Tibial nerve (tissue), 4 donors: ENCODE measurements around the gene CDC42SE2. TPM values are rescaled to one million over a fixed set of nuclear protein-coding genes. Genes with fewer than 3 reads are reported as not detected.
"Not testable (repeated sequence)": the region's sequence is repeated elsewhere in the genome, so short reads cannot be mapped to it uniquely, and the experiment has no call there.

Experiments used
- DNase-seq, 2 donors: peaks; one replicate each; pipeline ENCODE4 v3.0.0-alpha.2; 2019; ENCODE audit warnings: low spot score in 2 of 2
- H3K27ac ChIP-seq, 4 donors: fragments of 200-600 bp; sonication (generic) in 3 of 4; one replicate each; pipeline ENCODE4 v1.5.1; 2017 to 2019; ENCODE audit warnings: mild to moderate bottlenecking in 1 of 4
- H3K27me3 ChIP-seq, 2 donors: fragments of 200-600 bp; sonication (generic) in 1 of 2; one replicate each; pipeline versions ENCODE4 v1.5.1 to v1.6.0; 2017 to 2019
- H3K36me3 ChIP-seq, 3 donors: fragments of 200-600 bp; sonication (generic); one replicate each; pipeline ENCODE4 v1.5.1; 2018 to 2019
- H3K4me1 ChIP-seq, 4 donors: fragments of 200-600 bp; sonication (generic) in 3 of 4; one replicate each; pipeline ENCODE4 v1.5.1; 2017 to 2019
- H3K4me3 ChIP-seq, 4 donors: fragments of 200-600 bp; sonication (generic) in 3 of 4; one replicate each; pipeline ENCODE4 v1.5.1; 2017 to 2019; ENCODE audit warnings: mild to moderate bottlenecking in 1 of 4, moderate library complexity in 1 of 4
- H3K9me3 ChIP-seq, 4 donors: fragments of 200-600 bp; sonication (generic) in 3 of 4; one replicate each; pipeline ENCODE4 v1.5.1; 2017 to 2019
- EP300 ChIP-seq, 2 donors: sonication (generic); formaldehyde crosslinking; IDR thresholded peaks; one replicate each; pipeline ENCODE4 v1.6.1; 2017; ENCODE audit warnings: antibody characterized with exemption in 2 of 2, mild to moderate bottlenecking in 1 of 2
- POLR2A ChIP-seq, 2 donors: fragments of 450-650 bp; IDR thresholded peaks; one replicate each; pipeline ENCODE4 v1.6.1; 2017; ENCODE audit warnings: antibody characterized with exemption in 2 of 2, mild to moderate bottlenecking in 2 of 2, moderate library complexity in 2 of 2
- WGBS, 2 donors: methylation state at CpG; one replicate each; pipeline ENCODE4 v1.1.5; 2018; 5-methylcytosine and 5-hydroxymethylcytosine counted together
- total RNA-seq, 4 donors: library from RNA; depleted of rRNA; stranded (reverse); fragments of >200 nt; gene quantifications; one replicate each; pipeline ENCODE4 v1.1.0, GENCODE V29; 2016
- TF ChIP-seq, protein P1 (sequence below), 5 experiments: fragments of 200-600 bp in 3 of 5; fragments of 450-650 bp in 2 of 5; sonication (generic) in 3 of 5; IDR thresholded peaks; one replicate each; pipeline ENCODE4 v1.5.1; 2016 to 2019; ENCODE audit warnings: antibody characterized with exemption in 5 of 5, mild to moderate bottlenecking in 3 of 5, moderate library complexity in 2 of 5

Gene CDC42SE2
- total RNA-seq, 4 donors from 2014 or later = 23.1 to 31.8 (median 28.0) TPM

DNA sequence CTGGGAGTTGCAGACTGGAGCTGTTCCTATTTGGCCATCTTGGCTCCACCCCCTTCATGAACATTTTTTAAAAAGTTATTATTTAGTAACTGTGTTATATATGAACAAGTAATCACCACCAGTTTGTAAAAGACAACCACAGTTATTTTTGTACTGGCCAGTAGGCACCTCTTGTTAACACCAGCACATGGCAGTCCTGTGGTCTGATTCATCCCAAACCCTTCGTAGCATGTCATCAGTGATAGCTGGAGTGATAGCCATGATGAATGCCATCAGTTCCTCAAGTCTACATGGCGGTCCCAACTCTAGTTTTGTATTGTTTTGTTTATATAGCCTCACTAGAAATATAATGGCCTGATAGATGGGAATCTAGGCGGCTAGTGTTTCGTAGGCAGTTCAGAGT, 74.2 kb downstream of the CDC42SE2 start:
- WGBS, 2 donors = 97 to 98% methylated on average over 4 of the region's 4 CpGs
- DNase-seq = no peak
- Histone ChIP-seq H3K27ac (no peak overlapping the region), H3K4me1 (no peaks in the 10 kb centered on the region), H3K36me3 (peaks cover 0 to 10% (median 0%) of the 10 kb centered on the region in 3 donors), H3K27me3 (no peaks in the 10 kb centered on the region), H3K9me3 (peaks cover 0 to 16% (median 0%) of the 10 kb centered on the region in 4 donors), H3K4me3 (no peak overlapping the region)
- TF ChIP-seq, protein P1, sequence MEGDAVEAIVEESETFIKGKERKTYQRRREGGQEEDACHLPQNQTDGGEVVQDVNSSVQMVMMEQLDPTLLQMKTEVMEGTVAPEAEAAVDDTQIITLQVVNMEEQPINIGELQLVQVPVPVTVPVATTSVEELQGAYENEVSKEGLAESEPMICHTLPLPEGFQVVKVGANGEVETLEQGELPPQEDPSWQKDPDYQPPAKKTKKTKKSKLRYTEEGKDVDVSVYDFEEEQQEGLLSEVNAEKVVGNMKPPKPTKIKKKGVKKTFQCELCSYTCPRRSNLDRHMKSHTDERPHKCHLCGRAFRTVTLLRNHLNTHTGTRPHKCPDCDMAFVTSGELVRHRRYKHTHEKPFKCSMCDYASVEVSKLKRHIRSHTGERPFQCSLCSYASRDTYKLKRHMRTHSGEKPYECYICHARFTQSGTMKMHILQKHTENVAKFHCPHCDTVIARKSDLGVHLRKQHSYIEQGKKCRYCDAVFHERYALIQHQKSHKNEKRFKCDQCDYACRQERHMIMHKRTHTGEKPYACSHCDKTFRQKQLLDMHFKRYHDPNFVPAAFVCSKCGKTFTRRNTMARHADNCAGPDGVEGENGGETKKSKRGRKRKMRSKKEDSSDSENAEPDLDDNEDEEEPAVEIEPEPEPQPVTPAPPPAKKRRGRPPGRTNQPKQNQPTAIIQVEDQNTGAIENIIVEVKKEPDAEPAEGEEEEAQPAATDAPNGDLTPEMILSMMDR (IDR thresholded peaks at IDR 0.05) = no peak
- TF ChIP-seq EP300 (IDR thresholded peaks at IDR 0.05) (no peak), POLR2A (IDR thresholded peaks at IDR 0.05) (no peak)

DNA sequence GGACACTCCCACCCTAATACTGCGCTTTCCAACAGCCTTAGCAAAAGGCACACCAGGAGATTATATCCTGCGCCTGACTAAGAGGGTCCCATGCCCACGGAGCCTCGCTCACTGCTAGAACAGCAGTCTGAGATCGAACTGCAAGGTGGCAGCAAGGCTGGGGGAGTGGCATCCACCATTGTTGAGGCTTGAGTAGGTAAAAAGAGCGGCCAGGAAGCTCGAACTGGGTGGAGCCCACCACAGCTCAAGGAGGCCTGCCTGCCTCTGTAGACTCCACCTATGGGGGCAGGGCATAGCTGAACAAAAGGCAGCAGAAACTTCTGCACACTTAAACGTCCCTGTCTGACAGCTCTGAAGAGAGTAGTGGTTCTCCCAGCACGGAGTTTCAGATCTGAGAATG, 80.4 kb downstream of the CDC42SE2 start:
- 96 to 97% methylated on average over 9 of the region's 9 CpGs for WGBS, 2 donors

DNA sequence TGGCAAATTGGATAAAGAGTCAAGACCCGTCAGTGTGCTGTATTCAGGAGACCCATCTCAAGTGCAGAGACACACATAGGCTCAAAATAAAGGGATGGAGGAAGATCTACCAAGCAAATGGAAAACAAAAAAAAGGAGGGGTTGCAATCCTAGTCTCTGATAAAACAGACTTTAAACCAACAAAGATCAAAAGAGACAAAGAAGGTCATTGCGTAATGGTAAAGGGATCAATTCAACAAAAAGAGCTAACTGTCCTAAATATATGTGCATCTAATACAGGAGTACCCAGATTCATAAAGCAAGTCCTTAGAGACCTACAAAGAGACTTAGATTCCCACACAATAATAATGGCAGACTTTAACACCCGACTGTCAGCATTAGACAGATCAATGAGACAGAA, 82.4 kb downstream of the CDC42SE2 start:
- 94 to 96% methylated on average over 3 of the region's 3 CpGs for WGBS, 2 donors
- not testable (repeated sequence) for H3K4me3 ChIP-seq, H3K27ac ChIP-seq, DNase-seq, H3K27me3 ChIP-seq, H3K4me1 ChIP-seq, H3K36me3 ChIP-seq
- peaks cover 0 to 11% (median 0%) of the 10 kb centered on the region in 4 donors for H3K9me3 ChIP-seq

More for the DNA sequence above, 80.4 kb downstream of the CDC42SE2 start:
- H3K9me3 ChIP-seq = peaks cover 0 to 11% (median 0%) of the 10 kb centered on the region in 4 donors
- DNase-seq, H3K4me1 ChIP-seq, H3K36me3 ChIP-seq, H3K27me3 ChIP-seq, H3K27ac ChIP-seq, H3K4me3 ChIP-seq: not testable (repeated sequence)

DNA sequence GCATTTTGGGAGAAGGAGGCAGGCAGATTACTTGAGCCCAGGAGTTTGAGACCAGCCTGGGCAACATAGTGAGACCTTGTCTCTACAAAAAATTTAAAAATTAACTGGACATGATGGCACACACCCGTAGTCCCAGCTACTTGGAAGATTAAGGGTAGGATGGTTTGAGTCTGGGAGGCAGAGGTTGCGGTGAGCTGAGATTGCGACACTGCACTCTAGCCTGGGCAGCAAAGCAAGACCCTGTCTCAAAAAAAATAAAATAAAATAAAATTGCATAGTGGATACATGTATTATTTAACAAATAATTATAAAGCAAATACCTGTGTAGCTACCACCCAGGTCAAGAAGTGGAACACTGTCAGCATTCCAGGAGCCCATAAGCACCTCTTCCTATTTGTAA, 90.1 kb downstream of the CDC42SE2 start:
- no peak overlapping the region for H3K4me3 ChIP-seq
- WGBS, 2 donors = 93 to 94% methylated on average over 3 of the region's 3 CpGs
- no peaks in the 10 kb centered on the region for H3K36me3 ChIP-seq
- TF ChIP-seq EP300 (IDR thresholded peaks at IDR 0.05) (no peak), POLR2A (IDR thresholded peaks at IDR 0.05) (no peak)
- TF ChIP-seq, protein P1 (IDR thresholded peaks at IDR 0.05) = no peak
- H3K4me1 ChIP-seq = peaks cover 0 to 10% (median 4%) of the 10 kb centered on the region in 4 donors
- H3K27me3 ChIP-seq = no peaks in the 10 kb centered on the region
- no peaks in the 10 kb centered on the region for H3K9me3 ChIP-seq
- no peak overlapping the region for H3K27ac ChIP-seq
- no peak for DNase-seq

DNA sequence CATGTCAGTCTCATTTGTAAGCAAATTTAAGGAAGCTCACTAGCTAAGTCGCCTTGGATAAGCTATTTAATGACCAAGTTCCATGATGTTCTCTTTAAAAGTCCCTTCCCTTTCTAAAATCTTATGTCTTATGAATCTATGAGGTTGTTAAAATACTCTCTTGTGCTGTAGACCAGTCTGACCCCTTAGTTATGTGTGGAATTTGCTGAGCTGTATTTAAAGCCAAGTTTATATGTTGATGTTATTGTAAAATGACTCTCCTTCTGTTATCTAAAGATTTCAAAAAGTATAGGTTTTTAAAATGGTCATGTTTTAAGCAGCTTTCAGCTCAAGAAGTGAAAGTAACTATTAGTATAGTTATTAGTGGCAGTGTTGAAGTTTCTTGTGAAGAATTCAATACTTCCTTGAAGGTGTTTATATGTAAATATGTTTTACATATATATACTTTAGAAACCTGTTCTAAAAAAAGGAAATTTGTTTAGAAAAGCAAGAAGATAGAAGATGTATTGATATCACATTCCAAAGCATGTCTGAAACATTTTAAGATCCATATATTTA, 92.2 kb downstream of the CDC42SE2 start:
- Histone ChIP-seq H3K4me3 (no peak overlapping the region), H3K4me1 (peaks cover 0 to 10% (median 4%) of the 10 kb centered on the region in 4 donors), H3K27me3 (no peaks in the 10 kb centered on the region), H3K27ac (no peak overlapping the region), H3K36me3 (peaks cover 0 to 14% (median 0%) of the 10 kb centered on the region in 3 donors), H3K9me3 (no peaks in the 10 kb centered on the region)
- WGBS, 2 donors = 12% methylated on average over 1 of the region's 1 CpG
- no peak for DNase-seq
- TF ChIP-seq, protein P1 (IDR thresholded peaks at IDR 0.05) = no peak
- TF ChIP-seq POLR2A (IDR thresholded peaks at IDR 0.05) = no peak
- no peak for TF ChIP-seq EP300 (IDR thresholded peaks at IDR 0.05)

DNA sequence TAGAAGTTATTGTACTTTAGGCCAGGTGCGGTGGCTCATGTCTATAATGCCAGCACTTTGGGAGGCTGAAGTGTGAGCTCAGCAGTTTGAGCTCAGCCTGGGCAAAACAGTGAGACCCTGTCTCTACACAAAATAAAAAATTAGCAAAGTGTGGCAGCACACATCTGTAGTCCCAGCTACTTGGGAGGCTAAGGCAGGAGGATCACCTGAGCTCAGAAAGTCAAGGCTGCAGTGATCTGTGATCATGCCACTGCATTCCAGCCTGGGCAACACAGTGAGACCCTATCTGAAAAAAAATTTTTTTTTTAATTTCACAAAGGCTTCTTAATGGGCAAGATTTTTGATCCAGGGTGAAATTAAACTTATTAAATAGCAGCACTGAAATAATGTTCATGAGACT, 92.8 kb downstream of the CDC42SE2 start:
- TF ChIP-seq EP300 (IDR thresholded peaks at IDR 0.05) (no peak), POLR2A (IDR thresholded peaks at IDR 0.05) (no peak)
- TF ChIP-seq, protein P1 (IDR thresholded peaks at IDR 0.05) = no peak
- Histone ChIP-seq H3K27ac (no peak overlapping the region), H3K4me1 (peaks cover 0 to 10% (median 4%) of the 10 kb centered on the region in 4 donors), H3K4me3 (no peak overlapping the region), H3K9me3 (no peaks in the 10 kb centered on the region), H3K36me3 (peaks cover 0 to 19% (median 0%) of the 10 kb centered on the region in 3 donors), H3K27me3 (no peaks in the 10 kb centered on the region)
- WGBS, 2 donors = 85 to 88% methylated on average over 1 of the region's 1 CpG
- DNase-seq = no peak
